Measurements from ENCODE around the gene FAM200A. TPM values are rescaled to one million over a fixed set of nuclear protein-coding genes. Genes with fewer than 3 reads are reported as not detected.
A peak's percentile ranks its signal among the peaks of the same experiment; 100 is the strongest.

Gene FAM200A
- total and polyA plus RNA-seq, 2 donors = 7.6 to 11.2 TPM

DNA sequence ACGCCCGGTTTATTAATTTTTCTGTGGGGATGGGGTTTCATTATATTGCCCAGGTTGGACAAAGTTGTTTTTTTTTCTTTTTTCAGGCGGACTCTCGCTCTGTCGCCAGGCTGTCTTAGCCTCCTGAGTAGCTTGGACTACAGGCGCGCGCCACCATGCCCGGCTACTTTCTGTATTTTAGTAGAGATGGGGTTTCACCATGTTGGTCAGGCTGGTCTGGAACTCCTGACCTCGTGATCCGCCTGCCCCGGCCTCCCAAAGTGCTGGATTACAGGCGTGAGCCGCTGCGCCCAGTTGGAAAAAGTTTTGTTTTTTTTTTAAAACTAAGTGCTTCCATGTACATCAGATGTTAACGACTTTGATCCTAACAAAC, 51.3 kb downstream of the FAM200A start:
- Histone ChIP-seq H3K36me3 (ENCODE audit: control insufficient read depth in 2 of 2, insufficient read depth in 2 of 2, low read length in 1 of 2) (peaks cover 10 to 18% of the 10 kb centered on the region in 2 donors), H3K27ac (ENCODE audit: low read depth in 1 of 2, low read length in 1 of 2) (peak overlapping the region; percentile 87 to 99), H3K9me3 (ENCODE audit: control insufficient read depth in 2 of 2, insufficient read depth in 1 of 2, low read length in 1 of 2) (peaks cover 0 to 12% of the 10 kb centered on the region in 2 donors), H3K4me1 (ENCODE audit: control insufficient read depth in 2 of 2, insufficient read depth in 2 of 2, low read length in 2 of 2) (peaks cover 12 to 30% of the 10 kb centered on the region in 2 donors), H3K27me3 (ENCODE audit: control insufficient read depth in 2 of 2, insufficient read depth in 1 of 2, low read length in 1 of 2) (no peaks in the 10 kb centered on the region), H3K4me3 (ENCODE audit: low read length in 2 of 2) (peak overlapping the region; percentile 59 to 100)
- DNase-seq (ENCODE audit: low read depth in 6 of 9, low spot score in 9 of 9) = no peak
- 54% methylated on average over 16 of the region's 16 CpGs for WGBS

DNA sequence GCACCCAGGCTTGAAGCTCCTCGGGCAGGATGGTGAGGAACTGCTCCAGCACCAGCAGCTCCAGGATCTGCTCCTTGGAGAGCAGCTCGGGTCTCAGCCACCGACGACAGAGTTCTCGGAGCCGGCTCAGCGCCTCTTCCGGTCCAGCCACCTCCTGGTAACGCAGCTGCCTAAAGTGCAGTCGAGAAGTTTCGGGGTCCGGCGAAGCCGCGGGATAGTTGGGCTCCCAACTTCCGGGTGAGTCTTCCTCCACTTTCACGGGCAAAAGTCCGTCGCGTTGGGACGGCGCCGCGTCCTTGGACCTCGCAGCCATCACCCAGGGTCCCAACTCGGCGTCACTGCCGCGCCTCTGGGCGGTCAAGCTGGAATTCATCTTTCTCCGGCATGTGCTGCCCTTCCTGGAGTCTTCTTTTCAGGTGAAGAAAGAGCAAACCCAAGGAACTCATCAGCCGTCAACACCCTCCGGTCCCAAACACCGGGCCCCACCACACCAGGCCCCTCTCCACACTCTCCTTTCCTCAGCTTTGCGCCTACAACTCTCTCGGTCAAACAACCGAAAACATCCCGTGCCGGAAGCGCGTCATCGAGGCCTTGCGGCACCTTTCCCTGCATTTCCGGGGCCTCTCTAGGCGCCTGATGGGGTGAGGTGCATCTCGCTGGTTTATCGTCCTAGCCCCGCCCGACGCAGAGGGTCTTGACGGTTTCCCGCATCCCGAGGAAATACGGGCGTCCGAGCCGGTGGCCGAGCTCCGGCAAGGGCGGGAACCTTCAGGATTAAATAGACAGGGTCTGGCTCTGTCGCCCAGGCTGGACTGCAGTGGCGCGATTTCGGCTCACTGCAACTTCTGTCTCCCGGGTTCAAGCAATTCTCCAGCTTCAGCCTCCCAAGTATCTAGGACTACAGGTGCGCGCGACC, 51.9 kb downstream of the FAM200A start, which contains the start of gene ZNF394:
Gene ZNF394, minus strand, starts transcription at position 561 of the 916 bp plus-strand sequence. Its CDS starts 188 bp downstream, at position 373.
- WGBS = under 1% methylated on average over 68 of the region's 68 CpGs
- Histone ChIP-seq H3K27me3 (ENCODE audit: control insufficient read depth in 2 of 2, insufficient read depth in 1 of 2, low read length in 1 of 2) (no peaks in the 10 kb centered on the region), H3K27ac (ENCODE audit: low read depth in 1 of 2, low read length in 1 of 2) (peak within 1 kb of the TSS; percentile 87 to 99), H3K4me1 (ENCODE audit: control insufficient read depth in 2 of 2, insufficient read depth in 2 of 2, low read length in 2 of 2) (peaks cover 12 to 25% of the 10 kb centered on the region in 2 donors), H3K4me3 (ENCODE audit: low read length in 2 of 2) (peak within 1 kb of the TSS; percentile 59 to 100), H3K36me3 (ENCODE audit: control insufficient read depth in 2 of 2, insufficient read depth in 2 of 2, low read length in 1 of 2) (peaks cover 13 to 23% of the 10 kb centered on the region in 2 donors), H3K9me3 (ENCODE audit: control insufficient read depth in 2 of 2, insufficient read depth in 1 of 2, low read length in 1 of 2) (peaks cover 0 to 18% of the 10 kb centered on the region in 2 donors)
- DNase-seq (ENCODE audit: low read depth in 6 of 9, low spot score in 9 of 9) = peak; percentile 85 to 97 (median 90)

DNA sequence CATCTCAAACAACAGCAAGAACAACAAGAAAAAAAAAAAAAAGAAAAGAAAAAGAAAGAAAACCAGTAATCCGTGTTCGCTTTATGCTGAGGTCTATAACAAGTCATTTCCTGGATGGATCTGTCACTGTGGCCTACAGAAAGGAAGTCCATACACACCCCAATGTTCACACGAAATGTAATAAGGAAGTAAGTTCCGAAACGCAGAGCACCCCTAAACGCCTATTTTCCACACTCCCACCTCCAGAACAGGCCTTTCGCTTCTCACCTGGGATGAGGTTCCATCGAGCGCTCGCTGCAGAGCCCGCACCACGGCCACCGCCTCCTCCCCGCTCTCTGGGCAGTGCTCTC, 52.6 kb downstream of the FAM200A start:
- Histone ChIP-seq H3K9me3 (ENCODE audit: control insufficient read depth in 2 of 2, insufficient read depth in 1 of 2, low read length in 1 of 2) (peaks cover 2 to 21% of the 10 kb centered on the region in 2 donors), H3K36me3 (ENCODE audit: control insufficient read depth in 2 of 2, insufficient read depth in 2 of 2, low read length in 1 of 2) (peaks cover 18 to 29% of the 10 kb centered on the region in 2 donors), H3K27me3 (ENCODE audit: control insufficient read depth in 2 of 2, insufficient read depth in 1 of 2, low read length in 1 of 2) (no peaks in the 10 kb centered on the region), H3K4me3 (ENCODE audit: low read length in 2 of 2) (peak overlapping the region; percentile 59 to 100), H3K27ac (ENCODE audit: low read depth in 1 of 2, low read length in 1 of 2) (peak overlapping the region; percentile 87 to 99), H3K4me1 (ENCODE audit: control insufficient read depth in 2 of 2, insufficient read depth in 2 of 2, low read length in 2 of 2) (peaks cover 12 to 25% of the 10 kb centered on the region in 2 donors)
- DNase-seq (ENCODE audit: low read depth in 6 of 9, low spot score in 9 of 9) = peak in 7 of 9 donors; percentile 4 to 54 (median 21)
- 1% methylated on average over 14 of the region's 14 CpGs for WGBS

DNA sequence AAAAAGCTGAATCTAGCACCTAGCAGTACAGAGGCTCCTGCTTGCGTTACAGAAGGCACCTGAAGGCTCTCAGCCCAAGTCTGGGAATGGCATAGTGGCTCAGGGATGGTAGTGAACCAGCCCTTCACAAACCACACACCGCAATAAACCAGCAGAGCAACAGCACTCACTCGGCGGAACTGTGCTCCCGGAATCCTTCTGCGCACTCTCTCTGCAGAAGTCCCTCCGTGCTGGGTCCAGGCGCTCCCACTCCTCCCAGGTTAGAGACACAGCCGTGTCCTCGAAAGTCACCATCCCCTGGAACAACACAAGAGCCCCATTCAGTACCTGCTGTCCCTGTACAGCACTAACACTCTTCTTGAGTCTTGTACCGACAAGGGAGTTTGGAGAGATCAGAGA, 53.4 kb downstream of the FAM200A start:
- peaks cover 12 to 21% of the 10 kb centered on the region in 2 donors for H3K4me1 ChIP-seq (ENCODE audit: control insufficient read depth in 2 of 2, insufficient read depth in 2 of 2, low read length in 2 of 2)
- DNase-seq (ENCODE audit: low read depth in 6 of 9, low spot score in 9 of 9) = no peak
- no peaks in the 10 kb centered on the region for H3K27me3 ChIP-seq (ENCODE audit: control insufficient read depth in 2 of 2, insufficient read depth in 1 of 2, low read length in 1 of 2)
- WGBS = 86% methylated on average over 11 of the region's 11 CpGs
- H3K4me3 ChIP-seq (ENCODE audit: low read length in 2 of 2) = peak overlapping the region; percentile 59 to 100
- peaks cover 26 to 37% of the 10 kb centered on the region in 2 donors for H3K36me3 ChIP-seq (ENCODE audit: control insufficient read depth in 2 of 2, insufficient read depth in 2 of 2, low read length in 1 of 2)
- H3K9me3 ChIP-seq (ENCODE audit: control insufficient read depth in 2 of 2, insufficient read depth in 1 of 2, low read length in 1 of 2) = peaks cover 10 to 29% of the 10 kb centered on the region in 2 donors
- no peak overlapping the region for H3K27ac ChIP-seq (ENCODE audit: low read depth in 1 of 2, low read length in 1 of 2)

DNA sequence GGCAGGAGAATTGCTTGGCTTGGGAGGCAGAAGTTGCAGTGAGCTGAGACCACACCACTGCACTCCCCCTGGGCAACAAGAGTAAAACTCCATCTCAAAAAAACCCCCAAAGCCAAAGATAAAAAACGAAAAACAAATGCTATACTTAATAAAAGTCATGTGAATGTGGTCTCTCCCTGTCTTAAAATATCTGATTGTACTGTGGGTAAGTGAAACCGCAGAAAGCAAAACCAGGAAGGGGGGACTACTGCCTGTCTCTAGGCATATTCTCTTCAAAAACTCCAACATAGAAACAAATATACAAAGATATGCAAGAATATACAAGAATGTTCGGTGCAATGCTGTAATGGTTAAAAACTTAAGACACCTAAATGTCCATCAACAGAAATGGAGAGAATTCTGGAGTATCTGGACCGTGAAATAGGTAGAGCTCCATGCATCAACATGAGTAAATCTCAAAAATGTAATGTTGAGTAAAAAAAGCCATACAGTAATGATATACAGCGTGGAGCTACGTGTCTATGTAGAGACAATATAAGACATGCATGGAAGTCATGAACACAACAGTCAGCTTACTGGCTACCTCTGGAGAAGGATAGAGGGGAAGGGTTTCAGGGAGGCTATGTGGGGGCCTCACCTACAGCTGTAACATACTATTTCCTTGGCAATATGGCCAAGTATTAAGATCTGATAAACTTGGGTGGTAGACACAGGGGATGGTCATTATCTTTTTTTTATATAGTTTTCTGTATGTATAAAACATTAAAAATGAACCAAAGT, 54.0 kb downstream of the FAM200A start:
- WGBS = 77% methylated on average over 6 of the region's 6 CpGs
- peak overlapping the region; percentile 59 to 100 for H3K4me3 ChIP-seq (ENCODE audit: low read length in 2 of 2)
- peaks cover 32 to 41% of the 10 kb centered on the region in 2 donors for H3K36me3 ChIP-seq (ENCODE audit: control insufficient read depth in 2 of 2, insufficient read depth in 2 of 2, low read length in 1 of 2)
- DNase-seq (ENCODE audit: low read depth in 6 of 9, low spot score in 9 of 9) = no peak
- H3K9me3 ChIP-seq (ENCODE audit: control insufficient read depth in 2 of 2, insufficient read depth in 1 of 2, low read length in 1 of 2) = peaks cover 11 to 33% of the 10 kb centered on the region in 2 donors
- H3K27me3 ChIP-seq (ENCODE audit: control insufficient read depth in 2 of 2, insufficient read depth in 1 of 2, low read length in 1 of 2) = no peaks in the 10 kb centered on the region
- no peak overlapping the region for H3K27ac ChIP-seq (ENCODE audit: low read depth in 1 of 2, low read length in 1 of 2)
- H3K4me1 ChIP-seq (ENCODE audit: control insufficient read depth in 2 of 2, insufficient read depth in 2 of 2, low read length in 2 of 2) = peaks cover 12 to 21% of the 10 kb centered on the region in 2 donors

Other genes with a start within 250 kb of the FAM200A start
- gene ARPC1A, start 226.2 kb downstream of the FAM200A start, total RNA-seq = 39.9 TPM
- 149 TPM for gene ARPC1A, start 226.2 kb downstream of the FAM200A start, polyA plus RNA-seq
- gene ARPC1B, start 177.4 kb downstream of the FAM200A start, total RNA-seq = 186 TPM
- gene ARPC1B, start 177.4 kb downstream of the FAM200A start, polyA plus RNA-seq = 204 TPM
- 73.6 TPM for gene PDAP1, start 143.5 kb downstream of the FAM200A start, total RNA-seq
- 120 TPM for gene PDAP1, start 143.5 kb downstream of the FAM200A start, polyA plus RNA-seq
- gene BUD31, start 143.1 kb downstream of the FAM200A start, total RNA-seq = 102 TPM
- gene BUD31, start 143.1 kb downstream of the FAM200A start, polyA plus RNA-seq = 123 TPM
- 2.8 TPM for gene PTCD1, start 113.3 kb downstream of the FAM200A start, total RNA-seq
- gene PTCD1, start 113.3 kb downstream of the FAM200A start, polyA plus RNA-seq = 2.8 TPM
- gene CPSF4, start 113.2 kb downstream of the FAM200A start, total RNA-seq = 19.0 TPM
- gene CPSF4, start 113.2 kb downstream of the FAM200A start, polyA plus RNA-seq = 51.1 TPM
- gene ATP5MF, start 85.9 kb downstream of the FAM200A start, total RNA-seq = 533 TPM
- 896 TPM for gene ATP5MF, start 85.9 kb downstream of the FAM200A start, polyA plus RNA-seq
- 10.3 TPM for gene ZNF789, start 79.2 kb downstream of the FAM200A start, total RNA-seq
- 23.0 TPM for gene ZNF789, start 79.2 kb downstream of the FAM200A start, polyA plus RNA-seq
- 26.1 TPM for gene ZNF394, start 51.8 kb downstream of the FAM200A start, total RNA-seq
- 41.3 TPM for gene ZNF394, start 51.8 kb downstream of the FAM200A start, polyA plus RNA-seq
- gene ZKSCAN5, start 47.5 kb downstream of the FAM200A start, total RNA-seq = 11.0 TPM
- gene ZKSCAN5, start 47.5 kb downstream of the FAM200A start, polyA plus RNA-seq = 5.7 TPM
- 58.9 TPM for gene ZNF655, start 6.5 kb upstream of the FAM200A start, total RNA-seq
- gene ZNF655, start 6.5 kb upstream of the FAM200A start, polyA plus RNA-seq = 117 TPM
- gene TMEM225B, start 46.2 kb upstream of the FAM200A start, total RNA-seq = 1.5 TPM
- gene TMEM225B, start 46.2 kb upstream of the FAM200A start, polyA plus RNA-seq = 2.8 TPM
- 16.7 TPM for gene ZSCAN25, start 64.8 kb upstream of the FAM200A start, total RNA-seq
- gene ZSCAN25, start 64.8 kb upstream of the FAM200A start, polyA plus RNA-seq = 9.8 TPM
- 2.1 TPM for gene CYP3A5, start 127.9 kb upstream of the FAM200A start, total RNA-seq
- 20.8 TPM for gene CYP3A5, start 127.9 kb upstream of the FAM200A start, polyA plus RNA-seq
- gene CYP3A7, start 183.1 kb upstream of the FAM200A start, total RNA-seq = 0.99 TPM
- 11.4 TPM for gene CYP3A7, start 183.1 kb upstream of the FAM200A start, polyA plus RNA-seq
- gene CYP3A4, start 232.1 kb upstream of the FAM200A start, total RNA-seq = 11.0 TPM
- 11.1 TPM for gene CYP3A4, start 232.1 kb upstream of the FAM200A start, polyA plus RNA-seq

Measured in thymus (tissue), 11 donors.